Measurements from ENCODE around the gene CDSN. TPM values are rescaled to one million over a fixed set of nuclear protein-coding genes. Genes with fewer than 3 reads are reported as not detected.

CDSN gene
- total and polyA plus RNA-seq, 2 donors from 2014 or later: 0.13 TPM; not detected in 1

DNA sequence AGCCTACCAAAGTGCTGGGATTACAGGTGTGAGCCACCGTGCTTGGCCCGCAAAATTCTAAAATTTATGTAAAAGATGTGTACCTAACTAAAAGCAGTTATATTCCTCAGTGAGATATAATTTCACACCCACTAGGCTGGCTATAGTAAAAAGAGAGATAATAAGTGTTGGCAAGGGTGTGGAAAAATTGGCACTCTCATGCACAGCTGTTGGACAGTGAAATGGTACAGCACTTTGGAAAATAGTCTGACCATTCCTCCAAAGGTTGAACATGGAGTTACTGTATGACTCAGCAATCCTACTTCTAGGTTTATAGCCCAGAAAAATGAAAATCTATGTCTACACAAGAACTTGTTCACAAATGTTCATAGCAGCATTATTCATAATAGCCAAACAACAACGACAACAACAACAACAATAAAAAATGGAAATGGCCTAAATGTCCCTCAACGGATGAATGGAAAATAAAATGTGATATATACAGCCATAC, 21.8 kb downstream of the CDSN start:
- FAIRE-seq (no peak), DNase-seq (no peak)
- Histone ChIP-seq H3K4me3 (ENCODE audit: low read length in 3 of 3) (no peak overlapping the region), H3K9me3 (ENCODE audit: control insufficient read depth in 2 of 3, insufficient read depth in 1 of 3, low read length in 3 of 3) (no peaks in the 10 kb centered on the region), H3K27ac (ENCODE audit: low read depth in 2 of 2, low read length in 2 of 2) (no peak overlapping the region), H3K36me3 (ENCODE audit: control insufficient read depth in 2 of 3, insufficient read depth in 3 of 3, low read length in 3 of 3) (no peaks in the 10 kb centered on the region), H3K27me3 (ENCODE audit: control insufficient read depth, insufficient read depth, low read length) (no peaks in the 10 kb centered on the region), H3K9ac (ENCODE audit: low read length in 3 of 3) (no peak overlapping the region), H3K4me1 (ENCODE audit: control insufficient read depth in 2 of 3, insufficient read depth in 2 of 3, low read depth in 1 of 3, low read length in 3 of 3) (peaks cover 0 to 4% (median 0%) of the 10 kb centered on the region in 3 donors)
- intact Hi-C loops (cut with DNase I): no loop called here
- TF ChIP-seq, protein P1, sequence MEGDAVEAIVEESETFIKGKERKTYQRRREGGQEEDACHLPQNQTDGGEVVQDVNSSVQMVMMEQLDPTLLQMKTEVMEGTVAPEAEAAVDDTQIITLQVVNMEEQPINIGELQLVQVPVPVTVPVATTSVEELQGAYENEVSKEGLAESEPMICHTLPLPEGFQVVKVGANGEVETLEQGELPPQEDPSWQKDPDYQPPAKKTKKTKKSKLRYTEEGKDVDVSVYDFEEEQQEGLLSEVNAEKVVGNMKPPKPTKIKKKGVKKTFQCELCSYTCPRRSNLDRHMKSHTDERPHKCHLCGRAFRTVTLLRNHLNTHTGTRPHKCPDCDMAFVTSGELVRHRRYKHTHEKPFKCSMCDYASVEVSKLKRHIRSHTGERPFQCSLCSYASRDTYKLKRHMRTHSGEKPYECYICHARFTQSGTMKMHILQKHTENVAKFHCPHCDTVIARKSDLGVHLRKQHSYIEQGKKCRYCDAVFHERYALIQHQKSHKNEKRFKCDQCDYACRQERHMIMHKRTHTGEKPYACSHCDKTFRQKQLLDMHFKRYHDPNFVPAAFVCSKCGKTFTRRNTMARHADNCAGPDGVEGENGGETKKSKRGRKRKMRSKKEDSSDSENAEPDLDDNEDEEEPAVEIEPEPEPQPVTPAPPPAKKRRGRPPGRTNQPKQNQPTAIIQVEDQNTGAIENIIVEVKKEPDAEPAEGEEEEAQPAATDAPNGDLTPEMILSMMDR (IDR thresholded peaks at IDR 0.05; ENCODE audit: borderline replicate concordance, extremely low read depth, insufficient read depth): no peak

DNA sequence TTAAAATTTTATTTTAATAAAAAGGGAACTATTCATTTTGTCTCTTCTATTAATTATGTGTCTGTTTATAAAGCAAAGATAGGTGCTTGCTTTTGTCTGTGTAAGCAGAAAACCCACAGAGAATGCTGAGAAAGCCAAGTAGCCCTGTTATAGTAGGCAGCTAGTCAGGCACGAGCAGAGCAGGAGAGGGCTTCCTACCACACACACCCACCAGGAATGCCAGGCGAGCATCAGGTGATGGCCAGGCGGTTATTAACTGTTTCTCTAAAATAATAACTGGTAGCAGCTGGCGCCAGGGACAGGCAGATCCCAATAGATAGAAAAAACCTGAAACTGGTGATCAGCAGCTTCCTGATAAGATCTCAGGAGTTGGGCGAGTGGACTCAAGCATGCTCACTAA, 23.6 kb downstream of the CDSN start:
- intact Hi-C loops (cut with DNase I): no loop called here

DNA sequence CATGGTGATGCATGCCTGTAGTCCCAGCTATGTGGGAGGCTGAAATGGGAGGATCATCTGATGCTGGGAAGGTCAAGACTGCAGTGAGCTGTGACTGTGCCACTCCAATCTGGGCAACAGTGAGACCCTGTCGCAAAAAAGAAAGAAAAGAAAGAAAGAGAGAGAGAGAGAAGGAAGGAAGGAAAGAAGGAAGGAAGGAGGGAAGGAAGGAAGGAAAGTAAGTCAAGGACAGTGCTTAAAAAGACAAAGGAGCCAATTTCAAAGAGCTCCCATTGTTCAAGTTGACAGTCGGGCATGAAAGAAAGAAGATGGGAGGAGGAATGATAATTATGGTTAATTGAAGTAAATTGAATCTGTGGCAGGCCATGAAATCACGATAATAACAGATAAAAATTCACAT, 24.0 kb downstream of the CDSN start:
- FAIRE-seq: no peak
- TF ChIP-seq, protein P1 (IDR thresholded peaks at IDR 0.05; ENCODE audit: borderline replicate concordance, extremely low read depth, insufficient read depth): no peak
- no peak for DNase-seq
- H3K36me3 ChIP-seq (ENCODE audit: control insufficient read depth in 2 of 3, insufficient read depth in 3 of 3, low read length in 3 of 3): no peaks in the 10 kb centered on the region
- H3K27me3 ChIP-seq (ENCODE audit: control insufficient read depth, insufficient read depth, low read length): no peaks in the 10 kb centered on the region
- peaks cover 0 to 4% (median 3%) of the 10 kb centered on the region in 3 donors for H3K4me1 ChIP-seq (ENCODE audit: control insufficient read depth in 2 of 3, insufficient read depth in 2 of 3, low read depth in 1 of 3, low read length in 3 of 3)
- no peak overlapping the region for H3K27ac ChIP-seq (ENCODE audit: low read depth in 2 of 2, low read length in 2 of 2)
- no peak overlapping the region for H3K9ac ChIP-seq (ENCODE audit: low read length in 3 of 3)
- H3K9me3 ChIP-seq (ENCODE audit: control insufficient read depth in 2 of 3, insufficient read depth in 1 of 3, low read length in 3 of 3): no peaks in the 10 kb centered on the region
- intact Hi-C loops (cut with DNase I): no loop called here
- no peak overlapping the region for H3K4me3 ChIP-seq (ENCODE audit: low read length in 3 of 3)

More for the DNA sequence above, 23.6 kb downstream of the CDSN start:
- Histone ChIP-seq H3K36me3 (ENCODE audit: control insufficient read depth in 2 of 3, insufficient read depth in 3 of 3, low read length in 3 of 3) (no peaks in the 10 kb centered on the region), H3K9me3 (ENCODE audit: control insufficient read depth in 2 of 3, insufficient read depth in 1 of 3, low read length in 3 of 3) (no peaks in the 10 kb centered on the region), H3K4me1 (ENCODE audit: control insufficient read depth in 2 of 3, insufficient read depth in 2 of 3, low read depth in 1 of 3, low read length in 3 of 3) (peaks cover 0 to 4% (median 3%) of the 10 kb centered on the region in 3 donors), H3K9ac (ENCODE audit: low read length in 3 of 3) (no peak overlapping the region), H3K27ac (ENCODE audit: low read depth in 2 of 2, low read length in 2 of 2) (no peak overlapping the region), H3K27me3 (ENCODE audit: control insufficient read depth, insufficient read depth, low read length) (no peaks in the 10 kb centered on the region), H3K4me3 (ENCODE audit: low read length in 3 of 3) (no peak overlapping the region)
- DNase-seq (no peak), FAIRE-seq (no peak)
- TF ChIP-seq, protein P1 (IDR thresholded peaks at IDR 0.05; ENCODE audit: borderline replicate concordance, extremely low read depth, insufficient read depth): no peak

DNA sequence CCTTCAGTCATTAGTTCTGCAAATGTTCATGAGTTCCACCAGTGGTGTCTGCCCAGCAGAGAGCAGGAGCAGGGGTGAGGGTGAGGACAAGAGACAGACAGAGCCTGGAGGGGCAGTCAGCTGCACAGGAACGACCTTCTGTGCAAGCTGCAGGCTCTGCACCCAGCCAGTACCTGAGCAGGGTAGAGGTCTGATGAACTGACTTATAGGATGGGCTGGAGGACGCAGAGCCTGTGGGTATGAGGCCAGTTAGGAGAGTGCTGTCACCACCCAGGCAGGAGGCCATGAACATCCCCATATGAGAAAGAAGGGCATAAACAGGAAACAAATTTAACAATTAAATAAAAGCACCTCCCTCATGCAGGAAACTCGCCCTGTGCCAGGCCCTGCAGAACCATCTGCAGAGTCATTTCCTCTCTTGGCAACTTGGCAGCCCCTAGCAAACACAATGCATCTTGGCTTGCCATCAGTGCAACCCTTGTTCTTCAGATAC, 25.8 kb downstream of the CDSN start:
- H3K36me3 ChIP-seq (ENCODE audit: control insufficient read depth in 2 of 3, insufficient read depth in 3 of 3, low read length in 3 of 3): no peaks in the 10 kb centered on the region
- no peak overlapping the region for H3K27ac ChIP-seq (ENCODE audit: low read depth in 2 of 2, low read length in 2 of 2)
- no peak overlapping the region for H3K9ac ChIP-seq (ENCODE audit: low read length in 3 of 3)
- no peaks in the 10 kb centered on the region for H3K27me3 ChIP-seq (ENCODE audit: control insufficient read depth, insufficient read depth, low read length)
- no peak overlapping the region for H3K4me3 ChIP-seq (ENCODE audit: low read length in 3 of 3)
- peaks cover 0 to 4% (median 3%) of the 10 kb centered on the region in 3 donors for H3K4me1 ChIP-seq (ENCODE audit: control insufficient read depth in 2 of 3, insufficient read depth in 2 of 3, low read depth in 1 of 3, low read length in 3 of 3)
- no peak for FAIRE-seq
- TF ChIP-seq, protein P1 (IDR thresholded peaks at IDR 0.05; ENCODE audit: borderline replicate concordance, extremely low read depth, insufficient read depth): no peak
- DNase-seq: no peak
- intact Hi-C loops (cut with DNase I): no loop called here
- H3K9me3 ChIP-seq (ENCODE audit: control insufficient read depth in 2 of 3, insufficient read depth in 1 of 3, low read length in 3 of 3): no peaks in the 10 kb centered on the region

All from kidney (tissue), 14 donors.